GM12878 (cell line): Measurements from ENCODE around the gene SGMS1. TPM values are rescaled to one million over a fixed set of nuclear protein-coding genes. Genes with fewer than 3 reads are reported as not detected.

Source experiments
- ATAC-seq: fragments of 200-7000 bp; cut with Tn5 transposase; 3 replicates; pipeline ENCODE4 v1.9.1; 2020; ENCODE audit warnings: mild to moderate bottlenecking, moderate library complexity
- BruUV-seq: library from RNA; stranded (reverse); fragments of 400-500 nt; replicated peaks from 2 replicates; lab custom pipeline; 2021; lab: Mats Ljungman, UMichigan
- CTCF ChIA-PET: fragments of 300-600 bp; sonication (Branson Sonifier 250); formaldehyde crosslinking; extraction: SDS; loops from one replicate; lab custom pipeline; 2021; ENCODE audit warnings: inconsistent platforms; lab: Yijun Ruan, JAX
- POLR2A ChIA-PET: fragments of 350-600 bp; formaldehyde crosslinking; extraction: SDS; loops from one replicate; lab custom pipeline; 2021; ENCODE audit warnings: inconsistent platforms; lab: Charles Lee
- RAD21 ChIA-PET: fragments of 300-600 bp; sonication (Branson Sonifier 250); formaldehyde crosslinking; loops from one replicate; lab custom pipeline; 2023; ENCODE audit warnings: antibody characterized with exemption; ENCODE audit not compliant: unreplicated experiment; lab: Charles Lee
- SMC1A ChIA-PET: fragments of 300-600 bp; sonication (Branson Sonifier 250); formaldehyde crosslinking; loops from one replicate; lab custom pipeline; 2023; ENCODE audit not compliant: unreplicated experiment, uncharacterized antibody; lab: Charles Lee
- DNase-seq: peaks from one replicate; pipeline ENCODE4 v3.0.0-alpha.2; 2011; ENCODE audit warnings: low read depth, low spot score
- FAIRE-seq: peaks from 3 replicates; lab custom pipeline; 2011; peaks lifted over from hg19 to GRCh38; lab: Jason Lieb, UNC
- H2AFZ ChIP-seq: 2 replicates; pipeline ENCODE4 v1.6.0; 2011; ENCODE audit warnings: low read depth, low read length, control low read depth; ENCODE audit not compliant: control insufficient read depth
- H3K27ac ChIP-seq: 2 replicates; pipeline ENCODE4 v1.5.1; 2011; ENCODE audit warnings: control low read depth; ENCODE audit not compliant: control insufficient read depth, insufficient read depth
- H3K27me3 ChIP-seq, 2 experiments: replicated peaks in 1 of 2; 2 replicates each; pipeline versions ENCODE4 v1.6.0 to v1.6.1; 2011; ENCODE audit warnings: low read length in 1 of 2; ENCODE audit not compliant: control insufficient read depth in 2 of 2, insufficient read depth in 2 of 2
- H3K36me3 ChIP-seq, 2 experiments: 2 replicates each; pipeline ENCODE4 v1.5.1; 2011; ENCODE audit warnings: low read length in 1 of 2; ENCODE audit not compliant: control insufficient read depth in 2 of 2, insufficient read depth in 2 of 2
- H3K4me1 ChIP-seq: 2 replicates; pipeline ENCODE4 v1.6.1; 2011; ENCODE audit warnings: mild to moderate bottlenecking, low read length, moderate library complexity, mixed read lengths; ENCODE audit not compliant: control insufficient read depth, insufficient read depth
- H3K4me2 ChIP-seq: 2 replicates; pipeline ENCODE4 v1.6.0; 2011; ENCODE audit warnings: control low read depth; ENCODE audit not compliant: control insufficient read depth, insufficient read depth
- H3K4me3 ChIP-seq: fragments of 200-600 bp; sonication (generic); 2 replicates; pipeline ENCODE4 v1.5.1; 2016
- H3K79me2 ChIP-seq: 2 replicates; pipeline ENCODE4 v1.6.0; 2011; ENCODE audit warnings: low read length; ENCODE audit not compliant: control insufficient read depth, insufficient read depth
- H3K9ac ChIP-seq: 2 replicates; pipeline ENCODE4 v1.8.0; 2011; ENCODE audit warnings: low read length, control low read depth, mixed read lengths; ENCODE audit not compliant: control insufficient read depth, insufficient read depth
- H3K9me3 ChIP-seq: replicated peaks from 3 replicates; pipeline ENCODE4 v1.5.1; 2011; ENCODE audit warnings: mild to moderate bottlenecking, low read length; ENCODE audit not compliant: control insufficient read depth, insufficient read depth
- H4K20me1 ChIP-seq: 2 replicates; pipeline ENCODE4 v1.6.0; 2011; ENCODE audit not compliant: control insufficient read depth, insufficient read depth
- BACH1 ChIP-seq: fragments of 450-650 bp; IDR thresholded peaks from 2 replicates; pipeline ENCODE4 v1.6.1; 2017; ENCODE audit warnings: mild to moderate bottlenecking, borderline replicate concordance
- CREM ChIP-seq: IDR thresholded peaks from 2 replicates; pipeline ENCODE4 v1.6.1; 2014; ENCODE audit warnings: antibody characterized with exemption, low read depth
- EED ChIP-seq: sonication (generic); IDR thresholded peaks from 2 replicates; pipeline ENCODE4 v1.6.1; 2016; ENCODE audit warnings: antibody characterized with exemption, low read depth
- FOS ChIP-seq: IDR thresholded peaks from 3 replicates; pipeline ENCODE4 v1.6.1; 2011; ENCODE audit warnings: borderline replicate concordance; ENCODE audit not compliant: insufficient read length; ENCODE audit errors: extremely low read depth
- HDAC2 ChIP-seq: fragments of 200-600 bp; sonication (generic); IDR thresholded peaks from 2 replicates; pipeline ENCODE4 v1.6.1; 2017
- MAX ChIP-seq: IDR thresholded peaks from 2 replicates; pipeline ENCODE4 v1.6.1; 2012; ENCODE audit warnings: low read depth, low read length, improper control_type of control experiment
- PAX5 ChIP-seq: IDR thresholded peaks from 2 replicates; pipeline ENCODE4 v1.6.1; 2011; ENCODE audit warnings: low read depth, low read length, borderline replicate concordance
- PBX3 ChIP-seq: IDR thresholded peaks from 2 replicates; pipeline ENCODE4 v1.6.1; 2011; ENCODE audit warnings: mild to moderate bottlenecking, low read depth, low read length, moderate library complexity; ENCODE audit not compliant: insufficient replicate concordance
- PML ChIP-seq: IDR thresholded peaks from 2 replicates; pipeline ENCODE4 v1.6.1; 2012; ENCODE audit warnings: low read length, inconsistent platforms
- POU2F2 ChIP-seq: IDR thresholded peaks from 3 replicates; pipeline ENCODE4 v1.6.1; 2011; ENCODE audit warnings: low read depth, mild to moderate bottlenecking, low read length, borderline replicate concordance
- RFX5 ChIP-seq: IDR thresholded peaks from 2 replicates; pipeline ENCODE4 v1.6.1; 2011; ENCODE audit warnings: low read depth, low read length, improper control_type of control experiment
- SMARCA5 ChIP-seq: fragments of 450-650 bp; IDR thresholded peaks from 2 replicates; pipeline ENCODE4 v1.6.1; 2017; ENCODE audit warnings: mild to moderate bottlenecking
- SUPT20H ChIP-seq: IDR thresholded peaks from 2 replicates; pipeline ENCODE4 v1.6.1; 2011; ENCODE audit warnings: low read depth, mild to moderate bottlenecking, low read length, moderate library complexity, borderline replicate concordance; ENCODE audit not compliant: control insufficient read depth
- TCF12 ChIP-seq: IDR thresholded peaks from 2 replicates; pipeline ENCODE4 v1.6.1; 2011; ENCODE audit warnings: low read depth, mild to moderate bottlenecking, low read length
- ZNF24 ChIP-seq: fragments of 450-650 bp; IDR thresholded peaks from 2 replicates; pipeline ENCODE4 v1.6.1; 2017; ENCODE audit warnings: antibody characterized with exemption, mild to moderate bottlenecking
- WGBS: methylation state at CpG from one replicate; pipeline ENCODE4 v1.1.6; 2016; ENCODE audit warnings: low lambda C conversion rate; ENCODE audit not compliant: insufficient replicate concordance, insufficient coverage; ENCODE audit errors: missing lambda C conversion rate; 5-methylcytosine and 5-hydroxymethylcytosine counted together
- in situ Hi-C: fragments of 300-500 bp; cut with MboI; formaldehyde crosslinking; loops from 9 replicates; pipeline ENCODE4 v1.14.3; 2018; ENCODE audit warnings: mixed read lengths
- intact Hi-C: fragments of 100-400 bp; cut with micrococcal nuclease; formaldehyde crosslinking; loops from one replicate; pipeline ENCODE4 v1.14.2; 2022; ENCODE audit not compliant: unreplicated experiment
- polyA plus RNA-seq, 11 experiments: library from polyadenylated mRNA; depleted of rRNA in 4 of 11; unstranded in 6 of 11; stranded (reverse) in 5 of 11; fragments of >200 nt; fragmentation: Nextera tagmentation in 4 of 11; fragmentation: Illumina TruSeq in 1 of 11; extraction: Ambion mirVana in 4 of 11; extraction: Trizol in 1 of 11; gene quantifications; 1 replicate in 1 of 11; 2 replicates in 10 of 11; pipeline versions ENCODE4 v1.2.1 to v1.2.3, GENCODE V29; 2011 to 2016; ENCODE audit warnings: inconsistent platforms in 2 of 11, missing spikeins in 2 of 11, low read depth in 1 of 11
- total RNA-seq, 4 experiments: library from RNA; depleted of rRNA in 3 of 4; stranded (reverse); fragments of >200 nt in 3 of 4; fragmentation: Illumina TruSeq in 1 of 4; extraction: Trizol in 1 of 4; gene quantifications; 2 replicates each; pipeline versions ENCODE4 v1.2.1 to v1.2.3, GENCODE V29; 2013 to 2021
- TF ChIP-seq, protein P1 (sequence below): IDR thresholded peaks from 2 replicates; pipeline ENCODE4 v1.6.1; 2011; ENCODE audit warnings: borderline replicate concordance, low read depth, mild to moderate bottlenecking, moderate library complexity, mixed read lengths, low read length; ENCODE audit not compliant: insufficient read depth; ENCODE audit errors: extremely low read length
- TF ChIP-seq, protein P2 (sequence below): fragments of 450-650 bp; IDR thresholded peaks from 2 replicates; pipeline ENCODE4 v1.6.1; 2016; ENCODE audit warnings: mild to moderate bottlenecking
- TF ChIP-seq, protein P3 (sequence below): IDR thresholded peaks from 2 replicates; pipeline ENCODE4 v1.6.1; 2012; ENCODE audit warnings: low read depth, low read length, improper control_type of control experiment

Gene SGMS1
- total and polyA plus RNA-seq, 10 of the 15 experiments (the other 5 are each of a cell fraction or from before 2014, with no cell fraction given) = 1.4 to 14.5 (median 4.9) TPM

GRCh38 chr10:50392966-50393718 lies 230.6 kb downstream of the SGMS1 start (continued):
- TF ChIP-seq, protein P1, sequence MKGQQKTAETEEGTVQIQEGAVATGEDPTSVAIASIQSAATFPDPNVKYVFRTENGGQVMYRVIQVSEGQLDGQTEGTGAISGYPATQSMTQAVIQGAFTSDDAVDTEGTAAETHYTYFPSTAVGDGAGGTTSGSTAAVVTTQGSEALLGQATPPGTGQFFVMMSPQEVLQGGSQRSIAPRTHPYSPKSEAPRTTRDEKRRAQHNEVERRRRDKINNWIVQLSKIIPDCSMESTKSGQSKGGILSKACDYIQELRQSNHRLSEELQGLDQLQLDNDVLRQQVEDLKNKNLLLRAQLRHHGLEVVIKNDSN = no peak
- TF ChIP-seq TCF12 (no peak), SUPT20H (no peak), SMARCA5 (no peak)

GRCh38 chr10:50392426-50392825 lies 231.3 kb downstream of the SGMS1 start:
- no peak overlapping the region for H3K4me2 ChIP-seq
- no peak overlapping the region for H2AFZ ChIP-seq
- ChIA-PET RAD21 (no interaction called here), SMC1A (interaction anchor here (1.0 to 1.3 kb wide), 2 partner anchors 20 to 33 kb away, joined by 3 to 4 read pairs; no protein-coding TSS in a partner anchor)
- H3K4me1 ChIP-seq = peaks cover 30% of the 10 kb centered on the region
- H3K9ac ChIP-seq = no peak overlapping the region
- peaks cover 88% of the 10 kb centered on the region for H3K79me2 ChIP-seq
- H3K27me3 ChIP-seq = no peaks in the 10 kb centered on the region
- TF ChIP-seq PML (no peak), EED (no peak), ZNF24 (no peak), HDAC2 (no peak), POU2F2 (no peak), FOS (no peak), RFX5 (no peak), BACH1 (no peak), CREM (no peak), MAX (no peak), PBX3 (no peak), PAX5 (no peak)
- TF ChIP-seq, protein P2, sequence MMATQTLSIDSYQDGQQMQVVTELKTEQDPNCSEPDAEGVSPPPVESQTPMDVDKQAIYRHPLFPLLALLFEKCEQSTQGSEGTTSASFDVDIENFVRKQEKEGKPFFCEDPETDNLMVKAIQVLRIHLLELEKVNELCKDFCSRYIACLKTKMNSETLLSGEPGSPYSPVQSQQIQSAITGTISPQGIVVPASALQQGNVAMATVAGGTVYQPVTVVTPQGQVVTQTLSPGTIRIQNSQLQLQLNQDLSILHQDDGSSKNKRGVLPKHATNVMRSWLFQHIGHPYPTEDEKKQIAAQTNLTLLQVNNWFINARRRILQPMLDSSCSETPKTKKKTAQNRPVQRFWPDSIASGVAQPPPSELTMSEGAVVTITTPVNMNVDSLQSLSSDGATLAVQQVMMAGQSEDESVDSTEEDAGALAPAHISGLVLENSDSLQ = no peak
- TF ChIP-seq, protein P3, sequence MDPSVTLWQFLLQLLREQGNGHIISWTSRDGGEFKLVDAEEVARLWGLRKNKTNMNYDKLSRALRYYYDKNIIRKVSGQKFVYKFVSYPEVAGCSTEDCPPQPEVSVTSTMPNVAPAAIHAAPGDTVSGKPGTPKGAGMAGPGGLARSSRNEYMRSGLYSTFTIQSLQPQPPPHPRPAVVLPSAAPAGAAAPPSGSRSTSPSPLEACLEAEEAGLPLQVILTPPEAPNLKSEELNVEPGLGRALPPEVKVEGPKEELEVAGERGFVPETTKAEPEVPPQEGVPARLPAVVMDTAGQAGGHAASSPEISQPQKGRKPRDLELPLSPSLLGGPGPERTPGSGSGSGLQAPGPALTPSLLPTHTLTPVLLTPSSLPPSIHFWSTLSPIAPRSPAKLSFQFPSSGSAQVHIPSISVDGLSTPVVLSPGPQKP = no peak
- TF ChIP-seq, all 136 proteins: peak for 0
- Histone ChIP-seq H3K36me3 (peaks cover 0 to 5% of the 10 kb centered on the region in 2 experiments; a peak in 2 of 4 replicates), H3K27ac (no peak overlapping the region), H4K20me1 (no peaks in the 10 kb centered on the region), H3K4me3 (no peak overlapping the region), H3K9me3 (no peaks in the 10 kb centered on the region)
- ChIA-PET POLR2A (interaction anchor here (0.8 kb wide), 1 partner anchor 12 kb away, joined by 3 read pairs; no protein-coding TSS in a partner anchor), CTCF (interaction anchor here (0.7 kb wide), 1 partner anchor 67 kb away, joined by 4 read pairs; no protein-coding TSS in a partner anchor)
- in situ Hi-C loops = no loop called here
- intact Hi-C loops = no loop called here
- DNase-seq (no peak), ATAC-seq (no peak), FAIRE-seq (no peak)
- BruUV-seq = no TSS peak
- WGBS = 95% methylated on average over 5 of the region's 5 CpGs
